Esophagus muscularis mucosa (tissue), 3 donors: ENCODE data around the gene STYXL2.

Source experiments
- CTCF ChIP-seq, 3 experiments: fragments of 200-600 bp in 2 of 3; fragments of 450-650 bp in 1 of 3; sonication (generic) in 2 of 3; IDR thresholded peaks; one replicate each; pipeline ENCODE4 v1.5.1; 2017 to 2019; ENCODE audit warnings: antibody characterized with exemption in 3 of 3, mild to moderate bottlenecking in 2 of 3, moderate library complexity in 1 of 3
- POLR2A ChIP-seq: fragments of 450-650 bp; IDR thresholded peaks from one replicate; pipeline ENCODE4 v1.6.1; 2017; ENCODE audit warnings: antibody characterized with exemption, moderate library complexity, mild to moderate bottlenecking, low read depth

- TF ChIP-seq POLR2A (no peak), CTCF (IDR thresholded peaks at IDR 0.05) (no peak)
Measured at GRCh38 chr1:167138703-167139102, 44.8 kb downstream of the STYXL2 start.
